NCI-H2107 (cell line): ENCODE results near the gene MCM9.

Experiments
- DNase-seq: peaks from one replicate; lab custom pipeline; 2025; lab: John Stamatoyannopoulos, UW

MCM9 gene

GRCh38 chr6:118934461-118935330, at the start of gene MCM9:
TSS of gene MCM9 (minus strand) at chr6:118935159. CDS start at chr6:118931723, 3,436 bp downstream.
- peak; percentile 66 for DNase-seq

GRCh38 chr6:118984342-118984741, 49.4 kb upstream of the MCM9 start:
- DNase-seq: no peak

- no peak for DNase-seq
Observed at GRCh38 chr6:118982575-118982911, 47.6 kb upstream of the MCM9 start.

- DNase-seq: no peak
Observed at GRCh38 chr6:118981884-118982574, 47.1 kb upstream of the MCM9 start.

GRCh38 chr6:118980063-118980462, 45.1 kb upstream of the MCM9 start:
- DNase-seq: no peak

GRCh38 chr6:118974790-118975189, 39.8 kb upstream of the MCM9 start:
- DNase-seq: no peak

- no peak for DNase-seq
Observed at GRCh38 chr6:118971682-118972081, 36.7 kb upstream of the MCM9 start.

GRCh38 chr6:118970866-118971265, 35.9 kb upstream of the MCM9 start:
- DNase-seq: no peak

- no peak for DNase-seq
Observed at GRCh38 chr6:118968416-118968815, 33.5 kb upstream of the MCM9 start.

- no peak for DNase-seq
Observed at GRCh38 chr6:118967239-118967638, 32.3 kb upstream of the MCM9 start.

GRCh38 chr6:118965843-118966370, 30.9 kb upstream of the MCM9 start:
- no peak for DNase-seq

GRCh38 chr6:118965371-118965770, 30.4 kb upstream of the MCM9 start:
- DNase-seq: no peak

- DNase-seq: no peak
Observed at GRCh38 chr6:118963003-118963402, 28.0 kb upstream of the MCM9 start.

- DNase-seq: no peak
Observed at GRCh38 chr6:118959903-118960302, 24.9 kb upstream of the MCM9 start.

- DNase-seq: no peak
Observed at GRCh38 chr6:118953391-118953790, 18.4 kb upstream of the MCM9 start.

GRCh38 chr6:118952683-118953082, 17.7 kb upstream of the MCM9 start:
- DNase-seq: no peak

GRCh38 chr6:118945217-118945616, 10.3 kb upstream of the MCM9 start:
- no peak for DNase-seq

GRCh38 chr6:118940770-118941169, 5.8 kb upstream of the MCM9 start:
- no peak for DNase-seq

- no peak for DNase-seq
Observed at GRCh38 chr6:118939683-118940082, 4.7 kb upstream of the MCM9 start.

GRCh38 chr6:118935978-118936703, 1.2 kb upstream of the MCM9 start:
- no peak for DNase-seq

GRCh38 chr6:118935331-118935668, 341 bp upstream of the MCM9 start:
- no peak for DNase-seq

GRCh38 chr6:118933855-118934460, 1.0 kb downstream of the MCM9 start:
- DNase-seq: no peak
